ENCODE measurements around the gene KRTAP12-4. TPM values are rescaled to one million over a fixed set of nuclear protein-coding genes. Genes with fewer than 3 reads are reported as not detected.
A peak's percentile ranks its signal among the peaks of the same experiment; 100 is the strongest.

Gene KRTAP12-4, protein sequence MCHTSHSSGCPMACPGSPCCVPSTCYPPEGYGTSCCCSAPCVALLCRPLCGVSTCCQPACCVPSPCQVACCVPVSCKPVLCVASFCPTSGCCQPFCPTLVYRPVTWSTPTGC
- polyA plus RNA-seq (2013, experiment 1 of 2) = not detected
- not detected for polyA plus RNA-seq (2013, experiment 2 of 2)

DNA sequence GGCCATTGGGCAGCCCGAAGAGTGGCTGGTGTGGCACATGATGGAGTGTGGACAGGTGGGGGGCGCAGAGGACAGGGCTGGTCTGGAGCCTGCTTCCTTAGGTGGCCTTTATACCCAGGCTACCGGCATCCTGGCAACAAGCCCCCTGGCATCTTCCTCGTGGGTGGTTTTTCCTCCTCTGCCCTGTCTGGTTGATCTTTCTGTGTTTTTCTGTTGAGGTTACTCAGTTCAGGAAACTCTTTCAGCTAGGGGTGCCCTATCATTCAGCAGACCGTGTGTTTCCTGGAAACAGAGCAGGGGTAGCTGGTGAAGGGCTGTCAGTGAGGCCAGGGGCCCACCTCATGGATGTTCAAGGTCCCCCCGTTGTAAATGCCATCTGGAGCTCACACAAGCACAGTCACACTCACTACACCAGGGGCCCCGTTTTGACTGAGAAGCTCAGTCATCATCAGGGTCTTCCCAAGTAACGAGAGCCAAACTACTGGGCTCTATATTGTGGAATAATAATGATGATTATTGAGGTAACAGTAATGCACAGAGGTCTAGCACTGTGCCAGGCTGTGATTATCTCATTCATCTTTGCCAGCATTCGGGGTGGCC lies at the start of gene KRTAP12-4:
KRTAP12-4 (minus strand) TSS at position 84 of the 600 bp plus-strand sequence; CDS start at position 39, 45 bp downstream.
- Histone ChIP-seq H3K27ac (ENCODE audit: low read depth, low read length) (no peak within 1 kb of the TSS), H3K4me1 (ENCODE audit: insufficient read depth, low read length) (peaks cover 13% of the 10 kb centered on the region), H3K9me3 (ENCODE audit: insufficient read depth, low read depth, low read length) (no peaks in the 10 kb centered on the region), H3K36me3 (ENCODE audit: insufficient read depth, low read length) (no peaks in the 10 kb centered on the region), H3K27me3 (ENCODE audit: insufficient read depth, low read length) (no peaks in the 10 kb centered on the region), H3K9ac (ENCODE audit: low read depth, low read length) (no peak within 1 kb of the TSS), H3K4me3 (ENCODE audit: low read length) (no peak within 1 kb of the TSS)
- 92% methylated on average over 9 of the region's 9 CpGs for WGBS

DNA sequence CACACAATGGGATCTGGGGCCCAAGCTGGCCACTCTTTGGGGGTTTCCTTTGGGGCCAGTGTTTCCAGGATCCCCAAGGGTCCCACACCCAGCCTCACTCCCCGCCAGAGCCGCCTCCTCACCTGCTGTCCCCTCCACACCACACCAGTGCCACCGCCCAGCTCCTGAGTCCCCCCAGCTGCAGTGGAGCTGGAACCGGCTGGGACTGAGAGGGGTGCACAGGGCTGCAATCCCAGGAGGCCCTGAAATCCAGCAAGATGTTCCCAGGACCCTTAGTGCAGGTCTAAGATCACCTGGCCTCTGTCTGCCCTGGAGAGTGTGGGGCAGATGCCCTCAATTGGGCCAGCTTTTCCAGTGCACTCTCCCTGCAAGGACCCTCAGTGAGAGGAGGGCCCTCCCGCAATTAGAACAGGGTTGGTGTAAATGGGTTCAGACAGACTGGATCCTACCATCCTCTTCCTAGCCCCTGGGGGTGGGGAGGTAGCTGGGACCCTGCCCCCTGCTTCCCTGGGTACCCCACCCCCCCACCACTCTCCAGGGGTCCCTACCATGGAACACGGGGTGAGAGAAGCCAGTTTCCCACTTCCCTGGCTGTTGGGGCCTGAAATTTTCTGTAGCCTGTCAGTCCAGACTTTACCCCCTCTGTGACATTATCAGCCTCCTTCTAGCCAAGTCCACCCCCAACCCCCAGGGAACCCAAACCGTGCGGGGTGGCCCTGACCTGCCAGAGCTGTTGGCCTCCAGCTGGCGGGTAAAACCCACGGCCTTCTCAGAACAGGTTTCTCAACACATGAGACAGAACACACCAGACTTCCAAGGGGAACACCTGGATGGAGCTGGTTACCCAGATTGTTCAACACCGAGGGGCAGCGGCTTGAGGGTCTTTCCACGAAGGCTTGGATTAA lies 49.5 kb upstream of the KRTAP12-4 start:
- H3K9me3 ChIP-seq (ENCODE audit: insufficient read depth, low read depth, low read length) = no peaks in the 10 kb centered on the region
- peaks cover 41% of the 10 kb centered on the region for H3K4me1 ChIP-seq (ENCODE audit: insufficient read depth, low read length)
- no peaks in the 10 kb centered on the region for H3K36me3 ChIP-seq (ENCODE audit: insufficient read depth, low read length)
- peak overlapping the region; percentile 32; the same call in 1 of the 2 replicates for H3K4me3 ChIP-seq (ENCODE audit: low read length)
- H3K9ac ChIP-seq (ENCODE audit: low read depth, low read length) = 0 out of 2 replicates have a peak overlapping the region, but pooled peaks have one; percentile 19
- peaks cover 50% of the 10 kb centered on the region for H3K27me3 ChIP-seq (ENCODE audit: insufficient read depth, low read length)
- WGBS = 39% methylated on average over 12 of the region's 13 CpGs
- H3K27ac ChIP-seq (ENCODE audit: low read depth, low read length) = peak overlapping the region; percentile 62; the same call in 1 of the 2 replicates

DNA sequence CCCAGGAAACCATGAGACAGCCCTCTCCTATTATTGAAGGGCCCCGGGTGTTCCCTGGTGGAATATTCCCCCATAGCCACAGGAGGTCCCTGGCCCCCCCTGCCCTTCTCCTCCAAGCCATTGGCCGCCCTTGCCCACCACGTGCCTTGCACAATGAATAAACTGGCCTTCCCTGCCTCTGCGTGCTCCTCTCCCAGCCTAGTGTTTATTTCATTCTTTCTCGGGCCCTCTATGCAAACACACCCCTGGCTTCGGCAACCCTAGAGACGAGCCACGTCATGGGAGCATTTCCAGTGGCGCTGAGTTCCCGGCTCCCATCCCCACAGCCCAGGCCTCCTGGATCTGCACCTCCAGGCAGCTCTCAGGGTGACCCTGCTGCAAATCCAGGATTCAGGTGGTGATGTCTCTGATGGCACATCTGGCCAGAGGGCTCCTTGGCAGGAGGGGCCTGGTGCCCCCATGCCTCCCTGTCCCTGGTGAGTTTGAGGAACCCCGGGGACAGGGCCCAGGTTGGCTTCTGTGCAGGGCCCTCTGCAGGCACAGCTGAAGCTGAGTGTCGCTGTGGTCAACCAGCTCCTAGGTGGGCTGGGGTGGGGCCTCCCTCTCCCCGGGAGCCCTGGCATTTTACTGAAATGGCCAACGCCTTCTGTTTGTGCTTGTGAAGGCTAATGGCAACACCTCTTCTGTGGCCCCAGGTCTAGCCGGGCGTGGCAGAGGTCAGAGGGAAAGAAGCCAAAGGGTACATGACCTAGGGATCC lies 48.7 kb upstream of the KRTAP12-4 start:
- Histone ChIP-seq H3K9ac (ENCODE audit: low read depth, low read length) (no peak overlapping the region), H3K36me3 (ENCODE audit: insufficient read depth, low read length) (no peaks in the 10 kb centered on the region), H3K27ac (ENCODE audit: low read depth, low read length) (no peak overlapping the region), H3K9me3 (ENCODE audit: insufficient read depth, low read depth, low read length) (no peaks in the 10 kb centered on the region), H3K27me3 (ENCODE audit: insufficient read depth, low read length) (peaks cover 42% of the 10 kb centered on the region), H3K4me3 (ENCODE audit: low read length) (no peak overlapping the region), H3K4me1 (ENCODE audit: insufficient read depth, low read length) (peaks cover 38% of the 10 kb centered on the region)
- WGBS = 60% methylated on average over 16 of the region's 16 CpGs

DNA sequence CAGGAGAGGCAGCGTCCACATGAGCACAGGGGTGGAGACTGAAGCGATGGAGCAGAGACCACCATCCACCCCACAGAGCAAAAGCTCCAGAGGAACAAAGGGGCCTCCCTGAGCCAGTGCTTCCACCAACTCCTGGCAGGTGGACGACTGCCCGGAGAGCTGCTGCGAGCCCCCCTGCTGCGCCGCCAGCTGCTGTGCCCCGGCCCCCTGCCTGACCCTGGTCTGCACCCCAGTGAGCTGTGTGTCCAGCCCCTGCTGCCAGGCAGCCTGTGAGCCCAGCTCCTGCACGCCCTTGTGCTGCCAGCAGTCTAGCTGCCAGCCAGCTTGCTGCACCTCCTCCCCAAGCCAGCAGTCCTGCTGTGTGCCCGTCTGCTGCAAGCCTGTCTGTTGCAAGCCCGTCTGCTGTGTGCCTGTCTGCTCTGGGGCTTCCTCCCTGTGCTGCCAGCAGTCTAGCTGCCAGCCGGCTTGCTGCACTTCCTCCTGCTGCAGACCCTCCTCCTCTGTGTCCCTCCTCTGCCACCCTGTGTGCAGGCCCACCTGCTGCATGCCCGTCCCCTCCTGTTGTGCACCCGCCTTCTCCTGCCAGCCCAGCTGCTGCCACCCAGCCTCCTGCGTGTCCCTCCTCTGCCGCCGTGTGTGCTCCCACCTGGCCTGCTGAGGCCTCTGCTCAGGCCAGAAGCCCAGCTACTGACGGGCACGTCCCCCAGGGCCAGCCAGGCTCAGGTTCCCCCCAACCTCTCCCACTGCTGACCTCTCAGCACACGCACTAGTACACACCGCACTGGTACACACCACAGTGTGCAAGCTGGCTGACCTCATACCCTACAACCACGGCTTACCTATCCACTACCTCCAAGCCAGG lies 47.9 kb upstream of the KRTAP12-4 start:
- no peaks in the 10 kb centered on the region for H3K9me3 ChIP-seq (ENCODE audit: insufficient read depth, low read depth, low read length)
- no peak overlapping the region for H3K27ac ChIP-seq (ENCODE audit: low read depth, low read length)
- H3K4me3 ChIP-seq (ENCODE audit: low read length) = no peak overlapping the region
- no peaks in the 10 kb centered on the region for H3K36me3 ChIP-seq (ENCODE audit: insufficient read depth, low read length)
- H3K9ac ChIP-seq (ENCODE audit: low read depth, low read length) = no peak overlapping the region
- peaks cover 34% of the 10 kb centered on the region for H3K27me3 ChIP-seq (ENCODE audit: insufficient read depth, low read length)
- peaks cover 41% of the 10 kb centered on the region for H3K4me1 ChIP-seq (ENCODE audit: insufficient read depth, low read length)
- WGBS = 82% methylated on average over 22 of the region's 22 CpGs

DNA sequence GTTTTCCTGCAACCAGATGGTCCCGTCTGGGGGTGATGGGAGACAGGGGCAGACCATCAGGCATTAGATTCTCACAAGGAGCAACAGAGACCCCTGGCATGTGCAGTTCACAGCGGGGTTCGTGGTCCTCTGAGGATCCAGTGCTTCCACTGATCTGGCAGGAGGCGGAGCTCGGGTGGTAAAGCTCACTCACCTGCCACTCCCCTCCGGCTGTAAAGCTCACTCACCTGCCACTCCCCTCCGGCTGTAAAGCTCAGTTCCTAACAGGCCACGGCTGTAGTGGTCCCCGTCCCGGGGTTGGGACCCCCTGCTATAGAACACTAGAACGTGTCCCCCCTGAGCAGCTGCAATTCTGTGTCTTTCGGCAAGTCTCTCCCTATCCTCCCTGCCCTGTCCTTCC lies 47.1 kb upstream of the KRTAP12-4 start:
- WGBS = 69% methylated on average over 12 of the region's 12 CpGs
- Histone ChIP-seq H3K27ac (ENCODE audit: low read depth, low read length) (no peak overlapping the region), H3K27me3 (ENCODE audit: insufficient read depth, low read length) (peaks cover 26% of the 10 kb centered on the region), H3K4me3 (ENCODE audit: low read length) (no peak overlapping the region), H3K9ac (ENCODE audit: low read depth, low read length) (no peak overlapping the region), H3K9me3 (ENCODE audit: insufficient read depth, low read depth, low read length) (no peaks in the 10 kb centered on the region), H3K36me3 (ENCODE audit: insufficient read depth, low read length) (no peaks in the 10 kb centered on the region), H3K4me1 (ENCODE audit: insufficient read depth, low read length) (peaks cover 44% of the 10 kb centered on the region)

DNA sequence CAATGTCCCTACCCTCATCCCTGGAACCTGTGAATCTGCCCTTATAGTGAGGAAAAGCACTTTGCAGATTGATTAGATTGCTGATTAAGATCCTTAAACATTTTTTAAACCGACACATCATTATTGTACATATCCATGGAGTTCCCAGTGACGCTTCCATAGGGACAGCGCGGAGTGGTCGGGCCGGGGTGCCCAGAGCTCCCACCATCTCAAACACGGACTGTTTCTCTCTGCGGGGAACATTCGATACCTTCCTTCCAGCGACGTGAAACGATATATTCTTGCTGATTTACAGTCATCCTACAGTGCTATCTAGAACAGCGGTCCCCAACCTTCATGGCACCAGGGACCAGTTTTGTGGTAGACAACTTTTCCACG lies 46.6 kb upstream of the KRTAP12-4 start:
- H3K4me3 ChIP-seq (ENCODE audit: low read length) = no peak overlapping the region
- peaks cover 21% of the 10 kb centered on the region for H3K27me3 ChIP-seq (ENCODE audit: insufficient read depth, low read length)
- peaks cover 44% of the 10 kb centered on the region for H3K4me1 ChIP-seq (ENCODE audit: insufficient read depth, low read length)
- H3K9ac ChIP-seq (ENCODE audit: low read depth, low read length) = no peak overlapping the region
- no peak overlapping the region for H3K27ac ChIP-seq (ENCODE audit: low read depth, low read length)
- H3K36me3 ChIP-seq (ENCODE audit: insufficient read depth, low read length) = no peaks in the 10 kb centered on the region
- H3K9me3 ChIP-seq (ENCODE audit: insufficient read depth, low read depth, low read length) = no peaks in the 10 kb centered on the region
- WGBS = 83% methylated on average over 14 of the region's 14 CpGs

DNA sequence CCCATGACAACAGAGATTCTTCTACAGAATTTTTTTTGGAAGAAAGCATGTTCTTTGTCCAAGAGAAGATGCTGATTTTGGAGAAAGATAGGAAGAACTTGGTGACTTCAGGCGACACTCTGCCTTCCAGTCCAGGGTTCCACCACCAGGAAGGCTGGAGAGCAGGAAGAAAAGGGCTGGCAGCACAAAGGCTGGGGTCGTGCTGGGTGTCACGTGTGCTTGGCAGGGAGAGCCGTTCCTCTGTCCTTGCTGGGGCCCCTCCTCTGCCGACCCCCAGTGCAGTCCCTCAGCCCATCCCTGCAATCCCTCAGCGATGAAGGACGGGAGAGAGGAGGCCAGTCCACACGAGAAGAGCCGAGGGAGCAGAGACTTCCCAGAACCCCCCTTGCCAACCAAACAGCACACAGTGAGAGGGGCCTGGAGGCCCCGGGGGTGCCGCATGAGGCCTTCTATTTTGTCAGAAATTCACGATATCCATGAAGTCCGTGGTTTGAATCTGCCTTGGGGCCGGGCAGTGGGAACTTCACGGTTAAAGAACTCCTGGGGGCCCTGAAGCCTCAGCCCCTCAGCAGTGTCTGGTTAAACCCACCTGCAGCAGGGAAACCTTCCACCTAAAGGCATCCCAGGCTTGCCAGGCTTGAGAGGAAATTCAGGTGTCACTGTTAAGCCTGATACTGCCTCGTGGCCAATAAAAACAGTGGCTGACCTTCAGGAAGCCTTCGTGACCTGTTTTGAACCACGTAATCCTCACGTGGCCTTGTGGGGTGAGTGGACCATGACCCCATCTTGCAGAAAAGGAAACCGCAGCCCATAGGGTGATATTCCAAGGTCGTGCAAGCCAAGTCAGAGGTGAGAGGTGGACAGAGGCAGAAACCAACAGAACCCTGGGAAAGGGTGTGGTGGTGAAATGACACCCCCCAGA lies 45.9 kb upstream of the KRTAP12-4 start:
- WGBS = 85% methylated on average over 21 of the region's 21 CpGs
- no peaks in the 10 kb centered on the region for H3K36me3 ChIP-seq (ENCODE audit: insufficient read depth, low read length)
- H3K27me3 ChIP-seq (ENCODE audit: insufficient read depth, low read length) = peaks cover 18% of the 10 kb centered on the region
- H3K9me3 ChIP-seq (ENCODE audit: insufficient read depth, low read depth, low read length) = no peaks in the 10 kb centered on the region
- no peak overlapping the region for H3K27ac ChIP-seq (ENCODE audit: low read depth, low read length)
- H3K4me3 ChIP-seq (ENCODE audit: low read length) = no peak overlapping the region
- no peak overlapping the region for H3K9ac ChIP-seq (ENCODE audit: low read depth, low read length)
- H3K4me1 ChIP-seq (ENCODE audit: insufficient read depth, low read length) = peaks cover 45% of the 10 kb centered on the region

DNA sequence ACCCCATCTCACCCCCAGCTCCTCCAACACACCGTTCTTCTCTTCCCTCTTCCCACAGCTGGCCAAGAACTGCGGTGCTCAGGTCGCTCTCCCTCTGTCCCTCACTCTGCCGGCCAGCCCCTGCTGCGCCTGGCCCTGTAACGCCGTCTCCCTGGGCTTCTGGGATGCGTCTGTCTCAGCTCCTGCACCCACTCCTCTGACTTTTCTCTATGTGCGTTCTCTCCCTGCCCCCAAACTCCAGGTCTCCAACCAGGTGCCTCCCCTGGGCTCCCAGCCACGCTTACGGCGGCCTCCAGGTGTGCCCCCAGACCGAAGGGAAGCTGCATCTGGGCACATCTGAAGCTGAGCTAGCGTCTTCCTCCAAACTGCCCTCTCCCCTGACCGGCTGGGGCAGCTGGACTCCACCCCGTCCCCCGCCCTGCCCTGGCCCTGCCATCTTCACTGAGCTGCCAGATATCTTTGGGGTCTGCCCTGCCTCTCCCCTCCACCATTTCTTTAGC lies 45.1 kb upstream of the KRTAP12-4 start:
- Histone ChIP-seq H3K27me3 (ENCODE audit: insufficient read depth, low read length) (peaks cover 14% of the 10 kb centered on the region), H3K4me1 (ENCODE audit: insufficient read depth, low read length) (peaks cover 47% of the 10 kb centered on the region), H3K36me3 (ENCODE audit: insufficient read depth, low read length) (no peaks in the 10 kb centered on the region), H3K9ac (ENCODE audit: low read depth, low read length) (no peak overlapping the region), H3K27ac (ENCODE audit: low read depth, low read length) (no peak overlapping the region), H3K9me3 (ENCODE audit: insufficient read depth, low read depth, low read length) (no peaks in the 10 kb centered on the region), H3K4me3 (ENCODE audit: low read length) (no peak overlapping the region)
- WGBS = 81% methylated on average over 17 of the region's 17 CpGs

DNA sequence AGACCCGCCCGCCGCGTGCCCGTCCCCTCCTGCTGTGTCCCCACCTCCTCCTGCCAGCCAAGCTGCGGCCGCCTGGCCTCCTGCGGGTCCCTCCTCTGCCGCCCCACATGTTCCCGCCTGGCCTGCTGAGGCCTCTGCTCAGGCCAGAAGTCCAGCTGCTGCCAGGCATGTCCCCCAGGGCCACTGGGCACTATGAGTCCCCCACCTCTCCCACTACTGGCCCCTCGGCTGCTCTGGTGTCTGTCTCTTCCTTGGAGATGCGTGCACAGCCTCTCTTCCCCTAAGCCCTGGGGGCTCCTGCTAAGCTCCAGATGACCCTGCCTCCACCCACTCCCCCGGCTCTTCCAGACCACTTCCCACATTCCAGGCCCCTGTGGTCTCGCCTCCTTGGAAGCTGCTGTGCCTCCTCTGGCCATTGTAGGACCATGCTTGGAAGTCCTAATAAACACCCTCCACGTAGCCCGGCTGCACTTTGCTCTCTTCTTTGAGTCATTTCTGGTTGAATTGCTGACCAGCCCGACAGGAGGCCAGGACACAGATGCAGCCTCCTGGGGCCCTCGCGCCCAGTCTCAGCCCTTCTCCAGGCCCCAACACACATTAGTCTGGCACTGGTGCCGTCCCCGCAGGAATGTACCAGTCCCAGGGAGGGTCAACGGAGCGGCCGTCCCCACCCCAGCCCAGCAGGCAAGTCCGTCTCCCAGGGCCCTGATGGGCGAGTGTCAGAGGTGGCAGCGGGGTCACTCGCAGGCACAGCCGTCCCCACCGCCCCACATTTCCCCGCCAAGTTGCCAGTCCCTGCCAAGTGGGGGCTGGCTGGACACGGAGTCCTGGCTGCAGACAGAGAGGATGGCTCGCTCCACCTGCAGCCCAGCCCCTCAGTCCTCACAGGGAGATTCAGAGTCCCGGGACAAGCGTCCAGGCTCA lies 43.6 kb upstream of the KRTAP12-4 start:
- H3K36me3 ChIP-seq (ENCODE audit: insufficient read depth, low read length) = no peaks in the 10 kb centered on the region
- WGBS = 47% methylated on average over 35 of the region's 35 CpGs
- no peaks in the 10 kb centered on the region for H3K27me3 ChIP-seq (ENCODE audit: insufficient read depth, low read length)
- no peak overlapping the region for H3K4me3 ChIP-seq (ENCODE audit: low read length)
- H3K27ac ChIP-seq (ENCODE audit: low read depth, low read length) = no peak overlapping the region
- H3K9ac ChIP-seq (ENCODE audit: low read depth, low read length) = no peak overlapping the region
- peaks cover 33% of the 10 kb centered on the region for H3K4me1 ChIP-seq (ENCODE audit: insufficient read depth, low read length)
- H3K9me3 ChIP-seq (ENCODE audit: insufficient read depth, low read depth, low read length) = peaks cover 8% of the 10 kb centered on the region; the same call in 1 of the 2 replicates

All from HUES64 (cell line).